ENCODE measurements around the gene FLT4.
"Not testable (repeated sequence)": the region's sequence is repeated elsewhere in the genome, so short reads cannot be mapped to it uniquely, and the experiment has no call there.

FLT4 gene

GRCh38 chr5:180658774-180659564 is 9.6 kb upstream of the FLT4 start:
- no peak overlapping the region for H3K4me3 Mint-ChIP-seq
- peaks cover 27% of the 10 kb centered on the region for H3K27me3 Mint-ChIP-seq (ENCODE audit: low read depth)
- no peak overlapping the region for H3K27ac Mint-ChIP-seq
- no peaks in the 10 kb centered on the region for H3K4me1 Mint-ChIP-seq (ENCODE audit: low read depth)
- DNase-seq (ENCODE audit: low spot score): no peak
- H3K36me3 Mint-ChIP-seq (ENCODE audit: low read depth): no peaks in the 10 kb centered on the region
- no peaks in the 10 kb centered on the region for H3K9me3 Mint-ChIP-seq

- H3K36me3 Mint-ChIP-seq (ENCODE audit: low read depth); H3K9me3 Mint-ChIP-seq; H3K4me3 Mint-ChIP-seq; H3K4me1 Mint-ChIP-seq (ENCODE audit: low read depth); DNase-seq (ENCODE audit: low spot score); H3K27ac Mint-ChIP-seq: not testable (repeated sequence)
- H3K27me3 Mint-ChIP-seq (ENCODE audit: low read depth): peaks cover 46% of the 10 kb centered on the region
Observed at GRCh38 chr5:180655243-180655642, 5.8 kb upstream of the FLT4 start.

GRCh38 chr5:180652771-180653170 is 3.4 kb upstream of the FLT4 start:
- H3K27me3 Mint-ChIP-seq (ENCODE audit: low read depth): peaks cover 55% of the 10 kb centered on the region
- H3K9me3 Mint-ChIP-seq: no peaks in the 10 kb centered on the region
- H3K4me1 Mint-ChIP-seq (ENCODE audit: low read depth): peaks cover 7% of the 10 kb centered on the region
- H3K4me3 Mint-ChIP-seq: no peak overlapping the region
- H3K36me3 Mint-ChIP-seq (ENCODE audit: low read depth): no peaks in the 10 kb centered on the region
- H3K27ac Mint-ChIP-seq: no peak overlapping the region
- no peak for DNase-seq (ENCODE audit: low spot score)

GRCh38 chr5:180652346-180652745 is 2.9 kb upstream of the FLT4 start:
- no peaks in the 10 kb centered on the region for H3K36me3 Mint-ChIP-seq (ENCODE audit: low read depth)
- no peak for DNase-seq (ENCODE audit: low spot score)
- H3K9me3 Mint-ChIP-seq: no peaks in the 10 kb centered on the region
- no peak overlapping the region for H3K4me3 Mint-ChIP-seq
- no peak overlapping the region for H3K27ac Mint-ChIP-seq
- peaks cover 59% of the 10 kb centered on the region for H3K27me3 Mint-ChIP-seq (ENCODE audit: low read depth)
- peaks cover 7% of the 10 kb centered on the region for H3K4me1 Mint-ChIP-seq (ENCODE audit: low read depth)

GRCh38 chr5:180648658-180649296 is 623 bp downstream of the FLT4 start:
- DNase-seq (ENCODE audit: low spot score): no peak
- Mint-ChIP-seq H3K4me1 (ENCODE audit: low read depth) (peaks cover 7% of the 10 kb centered on the region), H3K4me3 (peak overlapping the region; percentile 78), H3K27ac (no peak overlapping the region), H3K9me3 (no peaks in the 10 kb centered on the region), H3K36me3 (ENCODE audit: low read depth) (no peaks in the 10 kb centered on the region), H3K27me3 (ENCODE audit: low read depth) (peaks cover 54% of the 10 kb centered on the region)

GRCh38 chr5:180647941-180648500 is 1.4 kb downstream of the FLT4 start:
- Mint-ChIP-seq H3K27me3 (ENCODE audit: low read depth) (peaks cover 55% of the 10 kb centered on the region), H3K27ac (no peak overlapping the region), H3K36me3 (ENCODE audit: low read depth) (no peaks in the 10 kb centered on the region), H3K4me3 (peak overlapping the region; percentile 78), H3K4me1 (ENCODE audit: low read depth) (peaks cover 7% of the 10 kb centered on the region), H3K9me3 (no peaks in the 10 kb centered on the region)
- no peak for DNase-seq (ENCODE audit: low spot score)

- Mint-ChIP-seq H3K9me3 (no peaks in the 10 kb centered on the region), H3K27ac (no peak overlapping the region), H3K4me1 (ENCODE audit: low read depth) (peaks cover 7% of the 10 kb centered on the region), H3K4me3 (no peak overlapping the region), H3K36me3 (ENCODE audit: low read depth) (no peaks in the 10 kb centered on the region), H3K27me3 (ENCODE audit: low read depth) (peaks cover 49% of the 10 kb centered on the region)
- no peak for DNase-seq (ENCODE audit: low spot score)
Observed at GRCh38 chr5:180647465-180647864, 1.9 kb downstream of the FLT4 start.

GRCh38 chr5:180646963-180647305 is 2.5 kb downstream of the FLT4 start:
- H3K36me3 Mint-ChIP-seq (ENCODE audit: low read depth): no peaks in the 10 kb centered on the region
- H3K9me3 Mint-ChIP-seq: no peaks in the 10 kb centered on the region
- H3K4me3 Mint-ChIP-seq: no peak overlapping the region
- H3K4me1 Mint-ChIP-seq (ENCODE audit: low read depth): peaks cover 7% of the 10 kb centered on the region
- DNase-seq (ENCODE audit: low spot score): no peak
- no peak overlapping the region for H3K27ac Mint-ChIP-seq
- H3K27me3 Mint-ChIP-seq (ENCODE audit: low read depth): peaks cover 48% of the 10 kb centered on the region

GRCh38 chr5:180646289-180646962 is 3.0 kb downstream of the FLT4 start:
- no peaks in the 10 kb centered on the region for H3K36me3 Mint-ChIP-seq (ENCODE audit: low read depth)
- H3K9me3 Mint-ChIP-seq: no peaks in the 10 kb centered on the region
- no peak overlapping the region for H3K27ac Mint-ChIP-seq
- no peak overlapping the region for H3K4me3 Mint-ChIP-seq
- peaks cover 7% of the 10 kb centered on the region for H3K4me1 Mint-ChIP-seq (ENCODE audit: low read depth)
- H3K27me3 Mint-ChIP-seq (ENCODE audit: low read depth): peaks cover 43% of the 10 kb centered on the region
- no peak for DNase-seq (ENCODE audit: low spot score)

GRCh38 chr5:180645274-180646204 is 3.9 kb downstream of the FLT4 start:
- no peak overlapping the region for H3K27ac Mint-ChIP-seq
- no peak for DNase-seq (ENCODE audit: low spot score)
- H3K4me1 Mint-ChIP-seq (ENCODE audit: low read depth): peaks cover 7% of the 10 kb centered on the region
- no peak overlapping the region for H3K4me3 Mint-ChIP-seq
- peaks cover 35% of the 10 kb centered on the region for H3K27me3 Mint-ChIP-seq (ENCODE audit: low read depth)
- no peaks in the 10 kb centered on the region for H3K36me3 Mint-ChIP-seq (ENCODE audit: low read depth)
- H3K9me3 Mint-ChIP-seq: no peaks in the 10 kb centered on the region

- H3K27ac Mint-ChIP-seq: no peak overlapping the region
Observed at GRCh38 chr5:180644825-180645273, 4.6 kb downstream of the FLT4 start.

GRCh38 chr5:180644129-180644824 is 5.1 kb downstream of the FLT4 start:
- DNase-seq (ENCODE audit: low spot score): no peak
- H3K4me3 Mint-ChIP-seq: no peak overlapping the region
- no peaks in the 10 kb centered on the region for H3K9me3 Mint-ChIP-seq
- peaks cover 26% of the 10 kb centered on the region for H3K27me3 Mint-ChIP-seq (ENCODE audit: low read depth)
- no peak overlapping the region for H3K27ac Mint-ChIP-seq
- H3K36me3 Mint-ChIP-seq (ENCODE audit: low read depth): no peaks in the 10 kb centered on the region
- H3K4me1 Mint-ChIP-seq (ENCODE audit: low read depth): no peaks in the 10 kb centered on the region

More at GRCh38 chr5:180644825-180645273, 4.6 kb downstream of the FLT4 start:
- Mint-ChIP-seq H3K9me3 (no peaks in the 10 kb centered on the region), H3K4me3 (no peak overlapping the region), H3K4me1 (ENCODE audit: low read depth) (peaks cover 2% of the 10 kb centered on the region), H3K27me3 (ENCODE audit: low read depth) (peaks cover 28% of the 10 kb centered on the region), H3K36me3 (ENCODE audit: low read depth) (no peaks in the 10 kb centered on the region)
- DNase-seq (ENCODE audit: low spot score): no peak
